PC-3 (cell line): Measurements from ENCODE around the gene PRSS8. TPM values are rescaled to one million over a fixed set of nuclear protein-coding genes. Genes with fewer than 3 reads are reported as not detected.
A peak's percentile ranks its signal among the peaks of the same experiment; 100 is the strongest.

Source experiments
- ATAC-seq: fragments of 200-7000 bp; cut with Tn5 transposase; 2 replicates; pipeline ENCODE4 v1.9.1; 2020; ENCODE audit warnings: mild to moderate bottlenecking, moderate library complexity
- Bru-seq: library from RNA; stranded (reverse); fragments of 400-500 nt; gene quantifications from one replicate; lab custom pipeline; 2021; lab: Mats Ljungman, UMichigan
- BruChase-seq, 2 experiments: library from RNA; stranded (reverse); fragments of 400-500 nt; gene quantifications; one replicate each; lab custom pipeline; 2021; lab: Mats Ljungman, UMichigan
- BruUV-seq: library from RNA; stranded (reverse); fragments of 400-500 nt; replicated peaks from 2 replicates; lab custom pipeline; 2021; lab: Mats Ljungman, UMichigan
- CTCF ChIA-PET: fragments of 300-600 bp; sonication (Branson Sonifier 250); formaldehyde crosslinking; loops from one replicate; lab custom pipeline; 2022; ENCODE audit warnings: antibody characterized with exemption; lab: Charles Lee
- POLR2A ChIA-PET: fragments of 300-600 bp; sonication (Branson Sonifier 250); formaldehyde crosslinking; loops from one replicate; lab custom pipeline; 2022; ENCODE audit warnings: antibody characterized with exemption; ENCODE audit not compliant: unreplicated experiment; lab: Charles Lee
- DNase-seq: peaks from one replicate; pipeline ENCODE4 v3.0.0-alpha.2; 2015
- H2AFZ ChIP-seq: fragments of 300-600 bp; sonication (generic); 2 replicates; pipeline ENCODE4 v1.6.0; 2016; ENCODE audit warnings: antibody characterized with exemption, low read length
- H3F3A ChIP-seq: fragments of 300-600 bp; sonication (generic); one replicate; pipeline ENCODE4 v1.6.0; 2017; ENCODE audit warnings: antibody characterized with exemption, low read length, control low read depth, mild to moderate bottlenecking; ENCODE audit not compliant: unreplicated experiment
- H3K27ac ChIP-seq: fragments of 300-600 bp; sonication (generic); 2 replicates; pipeline ENCODE4 v1.5.1; 2016; ENCODE audit warnings: mild to moderate bottlenecking, low read length
- H3K27me3 ChIP-seq: fragments of 300-600 bp; sonication (generic); 2 replicates; pipeline ENCODE4 v1.6.1; 2016; ENCODE audit warnings: low read length, mixed read lengths
- H3K36me3 ChIP-seq: fragments of 300-600 bp; sonication (generic); 2 replicates; pipeline ENCODE4 v1.6.1; 2016; ENCODE audit warnings: low read depth, mixed run types, low read length, mixed read lengths
- H3K4me1 ChIP-seq: fragments of 300-600 bp; sonication (generic); 2 replicates; pipeline ENCODE4 v1.5.1; 2016; ENCODE audit warnings: low read length; ENCODE audit not compliant: insufficient read depth
- H3K4me2 ChIP-seq: fragments of 300-600 bp; sonication (generic); 2 replicates; pipeline ENCODE4 v1.6.0; 2016; ENCODE audit warnings: low read length
- H3K4me3 ChIP-seq: fragments of 300-600 bp; sonication (generic); 2 replicates; pipeline ENCODE4 v1.5.1; 2016; ENCODE audit warnings: mild to moderate bottlenecking, low read length, mixed read lengths
- H3K79me2 ChIP-seq: fragments of 300-600 bp; sonication (generic); 2 replicates; pipeline ENCODE4 v1.6.1; 2017; ENCODE audit warnings: low read length, mixed read lengths
- H3K9ac ChIP-seq: fragments of 300-600 bp; sonication (generic); 2 replicates; pipeline ENCODE4 v1.6.0; 2016; ENCODE audit warnings: mild to moderate bottlenecking, low read length
- H3K9me2 ChIP-seq: fragments of 300-600 bp; sonication (generic); replicated peaks from 2 replicates; pipeline ENCODE4 v1.6.1; 2016; ENCODE audit warnings: mixed run types, low read length, mixed read lengths
- H3K9me3 ChIP-seq: fragments of 300-600 bp; sonication (generic); 2 replicates; pipeline ENCODE4 v1.6.1; 2016; ENCODE audit warnings: low read length, mixed read lengths
- H4K20me1 ChIP-seq: fragments of 300-600 bp; sonication (generic); 2 replicates; pipeline ENCODE4 v1.6.1; 2016; ENCODE audit warnings: low read length, mixed read lengths
- EZH2 ChIP-seq: fragments of 300-600 bp; sonication (generic); IDR thresholded peaks from one replicate; pipeline ENCODE4 v1.6.1; 2017; ENCODE audit warnings: antibody characterized with exemption, mild to moderate bottlenecking, low read length; ENCODE audit not compliant: unreplicated experiment
- EZH2phosphoT487 ChIP-seq: fragments of 300-600 bp; sonication (generic); IDR thresholded peaks from 2 replicates; pipeline ENCODE4 v1.6.1; 2018; ENCODE audit warnings: mild to moderate bottlenecking, antibody characterized with exemption, low read length, borderline replicate concordance
- intact Hi-C: fragments of 100-400 bp; cut with micrococcal nuclease; formaldehyde crosslinking; loops from 2 replicates; pipeline ENCODE4 v1.9.0; 2023
- long read RNA-seq: library from polyadenylated mRNA; unstranded; transcript quantifications from one replicate; pipeline ENCODE4 v2.0.0, GENCODE V29; 2021; ENCODE audit not compliant: unreplicated experiment
- total RNA-seq: library from RNA; depleted of rRNA; stranded (reverse); fragments of >200 nt; gene quantifications from 2 replicates; pipeline ENCODE4 v1.2.3, GENCODE V29; 2014; rRNA removed
- TF ChIP-seq, protein P1 (sequence below): fragments of 300-600 bp; sonication (generic); conservative IDR thresholded peaks from 2 replicates; pipeline ENCODE4 v1.5.1; 2017; ENCODE audit warnings: antibody characterized with exemption, low read depth, mild to moderate bottlenecking, low read length

PRSS8 gene
- 18.0 and 23.4 TPM in 2 replicates for total RNA-seq
- percentile 48 among the genes with signal in this experiment for Bru-seq, nascent RNA
- BruChase-seq, experiment 1, labeled RNA remaining after a 6-hour chase: percentile 68 among the genes with signal in this experiment
- BruChase-seq, experiment 2, labeled RNA remaining after a 2-hour chase: percentile 56 among the genes with signal in this experiment
- long read RNA-seq, partial matches to known transcripts: 25 of 43 reads
- long read RNA-seq, other reads (novel, unspliced or antisense): 18 of 43 reads

DNA sequence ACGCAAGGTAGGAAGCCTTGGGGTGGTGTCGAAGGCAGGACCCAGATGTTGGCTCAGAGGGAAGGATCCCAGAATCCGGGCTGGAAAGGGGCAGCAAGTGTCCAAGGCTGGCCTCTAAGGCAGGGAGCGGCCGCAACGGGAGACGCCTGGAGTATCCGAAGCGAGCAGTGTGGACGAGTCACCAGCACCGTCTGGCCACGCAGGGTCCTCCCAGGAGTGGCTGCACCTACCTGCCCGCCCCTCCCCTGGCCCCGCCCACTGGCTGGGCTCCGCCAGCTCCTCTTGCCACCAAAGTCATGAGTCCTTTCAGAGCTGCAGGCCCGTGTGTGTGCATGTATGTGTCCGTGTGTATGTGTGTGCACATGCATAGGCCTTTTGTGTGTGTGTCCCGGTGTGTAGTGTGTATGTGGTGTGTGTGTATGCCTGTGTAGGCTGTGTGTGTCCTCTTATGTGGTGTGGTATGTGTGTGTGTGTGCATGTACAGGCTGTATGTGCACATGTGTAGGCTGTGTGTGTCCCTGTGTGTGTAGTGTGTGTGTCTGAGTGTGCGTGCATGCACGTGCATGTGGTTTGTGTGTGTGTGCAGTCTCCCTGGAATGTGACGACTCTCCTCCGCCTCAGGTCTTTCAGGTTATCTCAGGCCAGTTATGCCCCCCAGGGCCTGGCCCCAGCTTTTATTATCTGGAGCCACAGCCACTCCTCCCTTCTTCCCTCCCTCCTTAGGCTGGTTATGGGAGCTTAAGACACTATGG lies at the start of gene PRSS8:
Gene PRSS8, minus strand, starts transcription at position 193 of the 752 bp plus-strand sequence. CDS start 229 bp downstream, outside the sequence.
- Histone ChIP-seq H3K9me3 (no peaks in the 10 kb centered on the region), H3K9me2 (no peaks in the 10 kb centered on the region), H3K4me2 (peak within 1 kb of the TSS; percentile 72), H3K27me3 (no peaks in the 10 kb centered on the region), H3K4me1 (peaks cover 31% of the 10 kb centered on the region), H3K9ac (peak within 1 kb of the TSS; percentile 23; the same call in 1 of the 2 replicates), H3F3A (no peaks in the 10 kb centered on the region), H3K27ac (no peak within 1 kb of the TSS), H3K4me3 (peak within 1 kb of the TSS; percentile 62), H4K20me1 (no peaks in the 10 kb centered on the region), H2AFZ (no peak within 1 kb of the TSS), H3K36me3 (no peaks in the 10 kb centered on the region; the same call in 1 of the 2 replicates), H3K79me2 (no peaks in the 10 kb centered on the region)
- ChIA-PET POLR2A (interaction anchor here (1.2 kb wide), 1 partner anchor 18 kb away, joined by 3 read pairs; no protein-coding TSS in a partner anchor), CTCF (no interaction called here)
- ATAC-seq (peak; percentile 42), DNase-seq (peak; percentile 54)
- intact Hi-C loops: no loop called here
- no TSS peak for BruUV-seq
- TF ChIP-seq EZH2 (no peak), EZH2phosphoT487 (no peak)
- TF ChIP-seq, protein P1, sequence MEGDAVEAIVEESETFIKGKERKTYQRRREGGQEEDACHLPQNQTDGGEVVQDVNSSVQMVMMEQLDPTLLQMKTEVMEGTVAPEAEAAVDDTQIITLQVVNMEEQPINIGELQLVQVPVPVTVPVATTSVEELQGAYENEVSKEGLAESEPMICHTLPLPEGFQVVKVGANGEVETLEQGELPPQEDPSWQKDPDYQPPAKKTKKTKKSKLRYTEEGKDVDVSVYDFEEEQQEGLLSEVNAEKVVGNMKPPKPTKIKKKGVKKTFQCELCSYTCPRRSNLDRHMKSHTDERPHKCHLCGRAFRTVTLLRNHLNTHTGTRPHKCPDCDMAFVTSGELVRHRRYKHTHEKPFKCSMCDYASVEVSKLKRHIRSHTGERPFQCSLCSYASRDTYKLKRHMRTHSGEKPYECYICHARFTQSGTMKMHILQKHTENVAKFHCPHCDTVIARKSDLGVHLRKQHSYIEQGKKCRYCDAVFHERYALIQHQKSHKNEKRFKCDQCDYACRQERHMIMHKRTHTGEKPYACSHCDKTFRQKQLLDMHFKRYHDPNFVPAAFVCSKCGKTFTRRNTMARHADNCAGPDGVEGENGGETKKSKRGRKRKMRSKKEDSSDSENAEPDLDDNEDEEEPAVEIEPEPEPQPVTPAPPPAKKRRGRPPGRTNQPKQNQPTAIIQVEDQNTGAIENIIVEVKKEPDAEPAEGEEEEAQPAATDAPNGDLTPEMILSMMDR: no peak

DNA sequence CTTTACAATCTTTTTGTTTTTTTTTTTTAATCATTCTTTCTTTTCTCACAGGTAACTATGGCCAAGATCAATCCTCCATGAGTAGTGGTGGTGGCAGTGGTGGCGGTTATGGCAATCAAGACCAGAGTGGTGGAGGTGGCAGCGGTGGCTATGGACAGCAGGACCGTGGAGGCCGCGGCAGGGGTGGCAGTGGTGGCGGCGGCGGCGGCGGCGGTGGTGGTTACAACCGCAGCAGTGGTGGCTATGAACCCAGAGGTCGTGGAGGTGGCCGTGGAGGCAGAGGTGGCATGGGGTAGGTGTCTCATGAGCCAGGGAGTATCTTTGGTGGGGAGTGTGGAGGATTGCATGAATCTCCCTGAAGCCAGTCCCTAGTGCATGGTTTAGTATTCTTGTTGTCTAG lies 49.4 kb upstream of the PRSS8 start:
- no peak overlapping the region for H2AFZ ChIP-seq
- peaks cover 77% of the 10 kb centered on the region for H3K79me2 ChIP-seq
- intact Hi-C loops: no loop called here
- no peak overlapping the region for H3K4me3 ChIP-seq
- H3K9ac ChIP-seq: no peak overlapping the region
- ChIA-PET POLR2A (no interaction called here), CTCF (no interaction called here)
- ATAC-seq (no peak), DNase-seq (no peak)
- TF ChIP-seq EZH2 (no peak), EZH2phosphoT487 (no peak)
- TF ChIP-seq, protein P1: no peak
- peaks cover 83% of the 10 kb centered on the region for H3K36me3 ChIP-seq
- no peaks in the 10 kb centered on the region for H3K27me3 ChIP-seq
- 0 out of 2 replicates have a peak, but pooled peaks cover 6% of the 10 kb centered on the region for H3K4me1 ChIP-seq
- no peaks in the 10 kb centered on the region for H3K9me3 ChIP-seq
- no peak overlapping the region for H3K27ac ChIP-seq
- no peak overlapping the region for H3K4me2 ChIP-seq
- H3K9me2 ChIP-seq: no peaks in the 10 kb centered on the region
- H3F3A ChIP-seq: no peaks in the 10 kb centered on the region
- no TSS peak for BruUV-seq
- peaks cover 91% of the 10 kb centered on the region for H4K20me1 ChIP-seq
